NCI-H2227 (cell line): ENCODE results near the gene INO80D.
A peak's percentile ranks its signal among the peaks of the same experiment; 100 is the strongest.
"Not testable (repeated sequence)": the region's sequence is repeated elsewhere in the genome, so short reads cannot be mapped to it uniquely, and the experiment has no call there.

Experiments
- DNase-seq: peaks from one replicate; lab custom pipeline; 2025; ENCODE audit not compliant: unreplicated experiment; lab: John Stamatoyannopoulos, UW

The INO80D gene

GRCh38 chr2:206033452-206033851 is 52.5 kb downstream of the INO80D start:
- DNase-seq: not testable (repeated sequence)

GRCh38 chr2:206031950-206032567 is 53.9 kb downstream of the INO80D start:
- no peak for DNase-seq

GRCh38 chr2:206031162-206031784 is 54.7 kb downstream of the INO80D start:
- no peak for DNase-seq

- no peak for DNase-seq
Measured at GRCh38 chr2:206028101-206028500, 57.9 kb downstream of the INO80D start.

- no peak for DNase-seq
Measured at GRCh38 chr2:206023183-206023582, 62.8 kb downstream of the INO80D start.

- no peak for DNase-seq
Measured at GRCh38 chr2:206020171-206020570, 65.8 kb downstream of the INO80D start.

- not testable (repeated sequence) for DNase-seq
Measured at GRCh38 chr2:206015746-206016145, 70.2 kb downstream of the INO80D start.

GRCh38 chr2:206011795-206012194 is 74.2 kb downstream of the INO80D start:
- DNase-seq: no peak

GRCh38 chr2:206011018-206011614 is 74.9 kb downstream of the INO80D start:
- no peak for DNase-seq

- DNase-seq: no peak
Measured at GRCh38 chr2:206004004-206004693, 81.8 kb downstream of the INO80D start.

- DNase-seq: no peak
Measured at GRCh38 chr2:206002440-206002839, 83.5 kb downstream of the INO80D start.

GRCh38 chr2:206001912-206002311 is 84.1 kb downstream of the INO80D start:
- no peak for DNase-seq

- DNase-seq: peak; percentile 55
Measured at GRCh38 chr2:206000776-206001175, 85.2 kb downstream of the INO80D start.

- no peak for DNase-seq
Measured at GRCh38 chr2:205998583-205998982, 87.4 kb downstream of the INO80D start.

GRCh38 chr2:205996161-205996560 is 89.8 kb downstream of the INO80D start:
- no peak for DNase-seq

- no peak for DNase-seq
Measured at GRCh38 chr2:205995260-205995659, 90.7 kb downstream of the INO80D start.

- DNase-seq: no peak
Measured at GRCh38 chr2:205994344-205994743, 91.6 kb downstream of the INO80D start.

GRCh38 chr2:205990104-205990503 is 95.9 kb downstream of the INO80D start:
- no peak for DNase-seq

- DNase-seq: no peak
Measured at GRCh38 chr2:205989271-205990071, 96.5 kb downstream of the INO80D start.

- DNase-seq: not testable (repeated sequence)
Measured at GRCh38 chr2:205988681-205989080, 97.3 kb downstream of the INO80D start.

- DNase-seq: no peak
Measured at GRCh38 chr2:205988274-205988673, 97.7 kb downstream of the INO80D start.
